ENCODE results near the gene SLC4A1. TPM values are rescaled to one million over a fixed set of nuclear protein-coding genes. Genes with fewer than 3 reads are reported as not detected.

The SLC4A1 gene
- total RNA-seq, 1 experiment from 2014 or later: 0.22 TPM

GRCh38 chr17:44297975-44298374 lies 30.0 kb upstream of the SLC4A1 start:
- Histone ChIP-seq H3K79me2 (ENCODE audit: insufficient read depth, low read length) (no peaks in the 10 kb centered on the region), H3K4me2 (ENCODE audit: low read length) (no peak overlapping the region), H2AFZ (ENCODE audit: low read depth, low read length, poor library complexity, severe bottlenecking) (no peak overlapping the region), H4K20me1 (ENCODE audit: insufficient read depth) (no peaks in the 10 kb centered on the region), H3K36me3 (ENCODE audit: control insufficient read depth in 1 of 2, insufficient read depth in 2 of 2, low read length in 2 of 2) (no peaks in the 10 kb centered on the region), H3K4me1 (ENCODE audit: control insufficient read depth in 1 of 2, insufficient read depth in 2 of 2, low read length in 2 of 2) (no peaks in the 10 kb centered on the region), H3K27ac (ENCODE audit: low read depth, low read length) (no peak overlapping the region), H3K27me3 (ENCODE audit: insufficient read depth, low read length) (no peaks in the 10 kb centered on the region), H3K9ac (ENCODE audit: low read length) (no peak overlapping the region), H3K9me2 (ENCODE audit: insufficient read depth) (no peaks in the 10 kb centered on the region), H3K9me3 (ENCODE audit: control insufficient read depth in 1 of 2, insufficient read depth in 1 of 2, low read depth in 1 of 2, low read length in 2 of 2) (no peaks in the 10 kb centered on the region), H3K4me3 (replicated peaks in 1 of 2; ENCODE audit: low read depth in 1 of 2, low read length in 2 of 2) (no peak overlapping the region)
- ChIA-PET POLR2A (no interaction called here), CTCF (interaction anchor here (1.8 kb wide), 1 partner anchor 10 kb away, joined by 3 read pairs; the partner anchor contains the start of gene RUNDC3A), RAD21 (ENCODE audit: low non-redundant PET in 1 of 2, low total read pairs in 2 of 2, uncharacterized antibody in 2 of 2, unreplicated experiment in 2 of 2) (no interaction called here)
- intact Hi-C loops (cut with micrococcal nuclease): no loop called here
- no TSS peak for BruUV-seq (replicated peaks)
- ATAC-seq (no peak), DNase-seq (ENCODE audit: low read depth, low spot score) (no peak)
- no peak for TF ChIP-seq POLR2AphosphoS5 (IDR thresholded peaks at IDR 0.05; ENCODE audit: low read depth, low read length)

DNA sequence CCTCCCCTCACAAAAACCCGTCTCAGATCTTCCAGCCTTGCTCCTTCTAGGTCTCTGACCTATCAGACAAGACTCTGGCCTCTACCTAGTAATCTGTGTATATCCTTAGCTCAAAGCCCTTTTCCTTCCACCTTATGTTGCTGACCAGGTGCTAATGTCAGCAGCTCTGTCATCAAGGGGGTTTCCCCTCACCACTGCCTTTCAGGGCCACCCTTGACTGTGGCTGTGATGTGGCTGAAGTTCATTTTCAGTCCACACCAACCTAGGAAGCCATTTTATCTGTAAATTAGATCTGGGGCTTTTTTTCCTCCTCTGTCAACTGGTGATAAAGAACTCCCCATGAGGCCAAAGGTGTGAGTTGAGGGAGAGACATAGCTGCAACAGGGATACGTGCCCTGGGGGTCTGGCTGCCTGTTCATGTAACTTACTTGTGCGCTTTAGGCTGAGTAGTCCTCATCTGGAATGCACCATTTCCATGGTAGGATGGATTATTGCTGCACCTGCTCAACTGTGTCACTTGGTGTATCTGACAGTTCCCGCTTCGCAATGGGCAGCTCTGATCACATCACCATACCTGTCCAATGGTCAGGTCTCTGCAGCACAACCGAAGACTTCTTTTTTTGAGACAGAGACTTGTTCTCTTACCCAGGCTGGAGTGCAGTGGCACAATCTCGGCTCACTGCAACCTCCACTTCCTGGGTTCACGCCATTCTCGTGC lies 25.7 kb upstream of the SLC4A1 start:
- no peak overlapping the region for H3K27ac ChIP-seq (ENCODE audit: low read depth, low read length)
- ChIA-PET RAD21 (ENCODE audit: low non-redundant PET in 1 of 2, low total read pairs in 2 of 2, uncharacterized antibody in 2 of 2, unreplicated experiment in 2 of 2) (no interaction called here), CTCF (no interaction called here), POLR2A (no interaction called here)
- no peak overlapping the region for H3K9ac ChIP-seq (ENCODE audit: low read length)
- no TSS peak for BruUV-seq (replicated peaks)
- no peaks in the 10 kb centered on the region for H4K20me1 ChIP-seq (ENCODE audit: insufficient read depth)
- H3K4me3 ChIP-seq (replicated peaks in 1 of 2; ENCODE audit: low read depth in 1 of 2, low read length in 2 of 2): no peak overlapping the region
- H3K79me2 ChIP-seq (ENCODE audit: insufficient read depth, low read length): no peaks in the 10 kb centered on the region
- no peak for ATAC-seq
- no peaks in the 10 kb centered on the region for H3K4me1 ChIP-seq (ENCODE audit: control insufficient read depth in 1 of 2, insufficient read depth in 2 of 2, low read length in 2 of 2)
- no peaks in the 10 kb centered on the region for H3K9me3 ChIP-seq (ENCODE audit: control insufficient read depth in 1 of 2, insufficient read depth in 1 of 2, low read depth in 1 of 2, low read length in 2 of 2)
- intact Hi-C loops (cut with micrococcal nuclease): no loop called here
- H3K27me3 ChIP-seq (ENCODE audit: insufficient read depth, low read length): no peaks in the 10 kb centered on the region
- H3K36me3 ChIP-seq (ENCODE audit: control insufficient read depth in 1 of 2, insufficient read depth in 2 of 2, low read length in 2 of 2): no peaks in the 10 kb centered on the region
- H3K9me2 ChIP-seq (ENCODE audit: insufficient read depth): no peaks in the 10 kb centered on the region
- TF ChIP-seq ZNF274 (IDR thresholded peaks at IDR 0.05; ENCODE audit: low read depth, low read length): no peak
- no peak for TF ChIP-seq POLR2A (IDR thresholded peaks at IDR 0.05; ENCODE audit: borderline replicate concordance, extremely low read depth, insufficient read depth, insufficient read length)
- TF ChIP-seq EGR1 (IDR thresholded peaks at IDR 0.05; ENCODE audit: low read depth): no peak
- H2AFZ ChIP-seq (ENCODE audit: low read depth, low read length, poor library complexity, severe bottlenecking): no peak overlapping the region
- DNase-seq (ENCODE audit: low read depth, low spot score): no peak
- no peak overlapping the region for H3K4me2 ChIP-seq (ENCODE audit: low read length)
